SK-N-SH (cell line): ENCODE data around the gene CRIP3. TPM values are rescaled to one million over a fixed set of nuclear protein-coding genes. Genes with fewer than 3 reads are reported as not detected.

Experiments
- CTCF ChIA-PET: fragments of 300-600, 350-600 bp; formaldehyde crosslinking; extraction: SDS; loops from one replicate; lab custom pipeline; 2021; lab: Yijun Ruan, JAX
- POLR2A ChIA-PET: fragments of 350-600 bp; sonication (Branson Sonifier 250); formaldehyde crosslinking; extraction: SDS; loops from one replicate; lab custom pipeline; 2020; ENCODE audit warnings: antibody characterized with exemption, inconsistent platforms; lab: Yijun Ruan, JAX
- DNase-seq: peaks from one replicate; pipeline ENCODE4 v3.0.0; 2012
- H2AFZ ChIP-seq: fragments of 200-600 bp; sonication (generic); 2 replicates; pipeline ENCODE4 v1.8.1; 2016; ENCODE audit warnings: antibody characterized with exemption, mild to moderate bottlenecking, low read depth
- H3F3A ChIP-seq: fragments of 200-600 bp; sonication (generic); replicated peaks from 2 replicates; pipeline ENCODE3; 2016; ENCODE audit warnings: antibody characterized with exemption, mild to moderate bottlenecking; ENCODE audit not compliant: insufficient read depth
- H3K27ac ChIP-seq, 2 experiments: fragments of 200-500 bp in 1 of 2; fragments of 200-600 bp in 1 of 2; sonication (Bioruptor generic) in 1 of 2; sonication (generic), shearing (Covaris generic) in 1 of 2; 2 replicates each; pipeline versions ENCODE4 v1.5.1 to v1.6.1; 2014 to 2016; ENCODE audit warnings: low read depth in 2 of 2, inconsistent platforms in 1 of 2, low read length in 1 of 2, mild to moderate bottlenecking in 1 of 2, mixed read lengths in 1 of 2
- H3K27me3 ChIP-seq: fragments of 200-600 bp; sonication (generic), shearing (Covaris generic); 2 replicates; pipeline ENCODE4 v1.6.1; 2016; ENCODE audit warnings: mixed run types; ENCODE audit not compliant: insufficient read depth
- H3K36me3 ChIP-seq, 2 experiments: fragments of 200-500 bp in 1 of 2; fragments of 200-600 bp in 1 of 2; sonication (Bioruptor generic) in 1 of 2; sonication (generic) in 1 of 2; replicated peaks in 1 of 2; 2 replicates each; pipeline versions ENCODE3 to v1.5.1; 2014 to 2016; ENCODE audit warnings: low read length in 1 of 2, mild to moderate bottlenecking in 1 of 2; ENCODE audit not compliant: insufficient read depth in 2 of 2, control insufficient read depth in 1 of 2
- H3K4me1 ChIP-seq, 2 experiments: fragments of 200-500 bp in 1 of 2; fragments of 200-600 bp in 1 of 2; sonication (Bioruptor generic) in 1 of 2; sonication (generic), shearing (Covaris generic) in 1 of 2; 2 replicates each; pipeline versions ENCODE4 v1.5.1 to v1.6.1; 2014 to 2016; ENCODE audit warnings: low read depth in 1 of 2, low read length in 1 of 2, mixed run types in 1 of 2; ENCODE audit not compliant: insufficient read depth in 2 of 2, control insufficient read depth in 1 of 2
- H3K4me2 ChIP-seq: fragments of 200-600 bp; sonication (generic), shearing (Covaris generic); 2 replicates; pipeline ENCODE4 v1.6.1; 2017; ENCODE audit warnings: mixed run types
- H3K4me3 ChIP-seq, 2 experiments: fragments of 200-500 bp in 1 of 2; fragments of 200-600 bp in 1 of 2; sonication (Bioruptor generic) in 1 of 2; sonication (generic), shearing (Covaris generic) in 1 of 2; 2 replicates each; pipeline versions ENCODE4 v1.5.1 to v1.8.1; 2014 to 2016; ENCODE audit warnings: low read depth in 2 of 2, inconsistent platforms in 1 of 2, low read length in 1 of 2, mild to moderate bottlenecking in 1 of 2, mixed read lengths in 1 of 2, moderate library complexity in 1 of 2
- H3K79me2 ChIP-seq: fragments of 200-600 bp; sonication (generic); 2 replicates; pipeline ENCODE4 v1.8.1; 2017; ENCODE audit warnings: mild to moderate bottlenecking; ENCODE audit not compliant: insufficient read depth
- H3K9ac ChIP-seq: fragments of 200-600 bp; sonication (generic); 2 replicates; pipeline ENCODE4 v1.6.1; 2017; ENCODE audit warnings: mixed run types
- H3K9me2 ChIP-seq: fragments of 200-600 bp; sonication (generic); 2 replicates; pipeline ENCODE4 v1.6.1; 2017; ENCODE audit warnings: mixed run types
- H3K9me3 ChIP-seq: fragments of 200-600 bp; sonication (generic); 2 replicates; pipeline ENCODE4 v1.6.1; 2017; ENCODE audit warnings: mixed run types, mild to moderate bottlenecking, moderate library complexity
- H4K20me1 ChIP-seq: fragments of 200-600 bp; sonication (generic); 2 replicates; pipeline ENCODE4 v1.6.1; 2017; ENCODE audit warnings: mild to moderate bottlenecking, mixed run types; ENCODE audit not compliant: insufficient read depth
- ELF1 ChIP-seq: IDR thresholded peaks from 2 replicates; pipeline ENCODE4 v1.4.0; 2012
- EP300 ChIP-seq, 2 experiments: IDR thresholded peaks; 2 replicates each; pipeline versions ENCODE4 v1.4.0 to v1.6.1; 2012; ENCODE audit warnings: borderline replicate concordance in 1 of 2, low read depth in 1 of 2, low read length in 1 of 2
- EZH2phosphoT487 ChIP-seq: fragments of 200-600 bp; sonication (generic); IDR thresholded peaks from 2 replicates; pipeline ENCODE4 v1.6.1; 2017; ENCODE audit warnings: low read depth, mixed run types, mild to moderate bottlenecking, antibody characterized with exemption, moderate library complexity, borderline replicate concordance
- FOSL2 ChIP-seq: IDR thresholded peaks from 2 replicates; pipeline ENCODE4 v1.4.0; 2012; ENCODE audit warnings: low read depth, mild to moderate bottlenecking, moderate library complexity, borderline replicate concordance
- FOXJ3 ChIP-seq: sonication (generic); formaldehyde crosslinking; IDR thresholded peaks from 2 replicates; pipeline ENCODE4 v1.5.1; 2020; ENCODE audit warnings: mild to moderate bottlenecking, missing genetic modification reagents
- GATA2 ChIP-seq: sonication (generic); formaldehyde crosslinking; IDR thresholded peaks from 2 replicates; pipeline ENCODE4 v1.5.0; 2020; ENCODE audit warnings: mild to moderate bottlenecking, missing genetic modification reagents
- MAX ChIP-seq: IDR thresholded peaks from 2 replicates; pipeline ENCODE4 v1.4.0; 2012; ENCODE audit warnings: low read depth
- MEF2A ChIP-seq: IDR thresholded peaks from 2 replicates; pipeline ENCODE4 v1.4.0; 2012; ENCODE audit warnings: low read depth, borderline replicate concordance
- MXI1 ChIP-seq: IDR thresholded peaks from 2 replicates; pipeline ENCODE4 v1.6.1; 2012; ENCODE audit warnings: mild to moderate bottlenecking, low read depth, low read length, improper control_type of control experiment
- POLR2AphosphoS5 ChIP-seq: IDR thresholded peaks from 2 replicates; pipeline ENCODE4 v1.6.1; 2012; ENCODE audit warnings: low read depth, low read length
- RAD21 ChIP-seq: IDR thresholded peaks from 2 replicates; pipeline ENCODE4 v1.6.1; 2012; ENCODE audit warnings: mild to moderate bottlenecking, low read length
- RCOR1 ChIP-seq: fragments of 150-350 bp; IDR thresholded peaks from 2 replicates; pipeline ENCODE4 v1.6.1; 2017; ENCODE audit warnings: antibody characterized with exemption, low read length
- REST ChIP-seq: IDR thresholded peaks from 2 replicates; pipeline ENCODE4 v1.6.1; 2012; ENCODE audit warnings: mild to moderate bottlenecking, low read depth, low read length, moderate library complexity
- RXRA ChIP-seq: IDR thresholded peaks from 2 replicates; pipeline ENCODE4 v1.4.0; 2012; ENCODE audit warnings: low read depth, mild to moderate bottlenecking, borderline replicate concordance
- SIN3A ChIP-seq: IDR thresholded peaks from 2 replicates; pipeline ENCODE4 v1.6.1; 2012; ENCODE audit warnings: low read depth, mild to moderate bottlenecking, low read length, moderate library complexity, borderline replicate concordance
- TCF12 ChIP-seq: IDR thresholded peaks from 2 replicates; pipeline ENCODE4 v1.4.0; 2012
- USF2 ChIP-seq: fragments of 150-350 bp; IDR thresholded peaks from 2 replicates; pipeline ENCODE4 v1.6.1; 2017; ENCODE audit warnings: antibody characterized with exemption, low read length, low read depth, borderline replicate concordance
- WGBS: methylation state at CpG from one replicate; pipeline ENCODE4 v1.1.6; 2017; ENCODE audit warnings: low lambda C conversion rate; 5-methylcytosine and 5-hydroxymethylcytosine counted together
- polyA plus RNA-seq, 3 experiments: library from polyadenylated mRNA; depleted of rRNA; stranded (reverse); fragments of >200 nt; gene quantifications; 2 replicates each; pipeline ENCODE4 v1.2.3, GENCODE V29; 2012

CRIP3 gene
- polyA plus RNA-seq, 1 of the 3 experiments (the other 2 are of a cell fraction) = not detected

- Histone ChIP-seq H3K9ac (no peak overlapping the region), H3K79me2 (no peaks in the 10 kb centered on the region), H4K20me1 (no peaks in the 10 kb centered on the region), H3K9me3 (no peaks in the 10 kb centered on the region), H3K4me2 (no peak overlapping the region), H2AFZ (no peak overlapping the region), H3K36me3 (no peaks in the 10 kb centered on the region), H3K4me1 (no peaks in the 10 kb centered on the region), H3K27ac (no peak overlapping the region), H3K4me3 (no peak overlapping the region), H3K9me2 (no peaks in the 10 kb centered on the region), H3K27me3 (no peaks in the 10 kb centered on the region), H3F3A (no peaks in the 10 kb centered on the region)
- 92% methylated on average over 7 of the region's 18 CpGs for WGBS
- no peak for DNase-seq
- CTCF ChIA-PET = no interaction called here
- POLR2A ChIA-PET = no interaction called here
- TF ChIP-seq FOSL2 = no peak
- TF ChIP-seq MAX = no peak
- no peak for TF ChIP-seq REST
- TF ChIP-seq GATA2 (CRISPR knock-in tag) = no peak
- TF ChIP-seq EP300 (IDR thresholded peaks at IDR 0.05; ENCODE audit: borderline replicate concordance in 1 of 2, low read depth in 1 of 2, low read length in 1 of 2) = no peak
- TF ChIP-seq MEF2A = no peak
- no peak for TF ChIP-seq RXRA
- TF ChIP-seq POLR2AphosphoS5 = no peak
- TF ChIP-seq ELF1 = no peak
- TF ChIP-seq TCF12 = no peak
- no peak for TF ChIP-seq USF2
- no peak for TF ChIP-seq FOXJ3 (CRISPR knock-in tag)
- TF ChIP-seq RAD21 = no peak
- TF ChIP-seq MXI1 = no peak
- TF ChIP-seq SIN3A = no peak
- no peak for TF ChIP-seq RCOR1
- TF ChIP-seq EZH2phosphoT487 = no peak
Measured at GRCh38 chr6:43283514-43283901, 25.1 kb downstream of the CRIP3 start.
